CD4-positive, alpha-beta T cell treated with Interleukin-4 for 1 hour (primary cell): Measurements from ENCODE around the gene RAB40C.
A peak's percentile ranks its signal among the peaks of the same experiment; 100 is the strongest.

Source experiments
- DNase-seq, 2 donors: peaks; one replicate each; pipeline ENCODE4 v3.0.0-alpha.2; 2020 to 2022

RAB40C gene

GRCh38 chr16:671353-672131 lies 81.7 kb downstream of the RAB40C start:
- no peak for DNase-seq

- no peak for DNase-seq
Observed at GRCh38 chr16:672371-672770, 82.5 kb downstream of the RAB40C start.

DNA sequence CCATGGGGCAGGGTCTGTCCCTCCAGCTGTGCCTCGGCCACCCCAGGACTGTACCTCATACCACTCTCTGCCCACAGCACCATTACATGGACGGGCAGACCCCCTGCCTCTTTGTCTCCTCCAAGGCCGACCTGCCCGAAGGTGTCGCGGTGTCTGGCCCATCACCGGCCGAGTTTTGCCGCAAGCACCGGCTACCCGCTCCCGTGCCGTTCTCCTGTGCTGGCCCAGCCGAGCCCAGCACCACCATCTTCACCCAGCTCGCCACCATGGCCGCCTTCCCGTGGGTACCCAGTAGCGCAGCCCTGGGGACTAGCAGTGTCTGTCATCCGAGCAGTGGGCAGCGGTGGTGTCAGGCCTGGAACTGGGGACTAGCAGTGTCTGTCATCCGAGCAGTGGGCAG lies 83.0 kb downstream of the RAB40C start:
- no peak for DNase-seq

- DNase-seq = no peak
Observed at GRCh38 chr16:673399-673991, 83.6 kb downstream of the RAB40C start.

DNA sequence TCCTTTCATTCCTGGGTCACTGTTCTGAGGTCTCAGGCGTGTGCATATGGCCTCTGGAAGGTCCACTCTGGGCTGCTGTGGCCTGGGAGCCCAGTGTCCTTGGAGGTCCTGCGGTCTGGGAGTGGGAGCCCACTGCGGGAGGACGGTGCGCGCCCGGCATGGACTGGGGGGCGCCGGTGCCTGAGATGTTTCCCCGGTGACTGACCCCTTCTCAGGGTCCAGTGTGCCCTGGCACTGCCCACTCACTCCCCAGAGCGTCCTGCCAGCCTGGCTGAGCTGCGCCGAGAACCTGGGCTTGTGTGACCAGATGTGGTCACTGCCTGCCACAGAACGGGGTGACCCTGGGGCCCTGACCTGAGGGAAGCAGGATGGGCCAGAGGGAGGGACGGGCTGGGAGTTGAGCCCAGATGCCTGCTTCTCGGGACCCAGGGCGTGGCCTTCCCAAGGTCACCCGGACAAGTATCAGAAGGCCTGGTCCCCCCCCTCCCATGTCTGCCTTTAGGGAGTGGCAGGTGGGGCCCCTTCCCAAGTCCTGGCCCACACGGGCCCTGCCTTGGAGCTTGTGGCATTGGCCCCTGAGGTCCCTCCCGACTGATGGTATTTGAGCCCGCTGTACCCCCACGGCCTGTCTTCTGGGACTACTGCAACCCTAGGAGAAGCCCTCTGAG lies 84.5 kb downstream of the RAB40C start:
- no peak for DNase-seq

DNA sequence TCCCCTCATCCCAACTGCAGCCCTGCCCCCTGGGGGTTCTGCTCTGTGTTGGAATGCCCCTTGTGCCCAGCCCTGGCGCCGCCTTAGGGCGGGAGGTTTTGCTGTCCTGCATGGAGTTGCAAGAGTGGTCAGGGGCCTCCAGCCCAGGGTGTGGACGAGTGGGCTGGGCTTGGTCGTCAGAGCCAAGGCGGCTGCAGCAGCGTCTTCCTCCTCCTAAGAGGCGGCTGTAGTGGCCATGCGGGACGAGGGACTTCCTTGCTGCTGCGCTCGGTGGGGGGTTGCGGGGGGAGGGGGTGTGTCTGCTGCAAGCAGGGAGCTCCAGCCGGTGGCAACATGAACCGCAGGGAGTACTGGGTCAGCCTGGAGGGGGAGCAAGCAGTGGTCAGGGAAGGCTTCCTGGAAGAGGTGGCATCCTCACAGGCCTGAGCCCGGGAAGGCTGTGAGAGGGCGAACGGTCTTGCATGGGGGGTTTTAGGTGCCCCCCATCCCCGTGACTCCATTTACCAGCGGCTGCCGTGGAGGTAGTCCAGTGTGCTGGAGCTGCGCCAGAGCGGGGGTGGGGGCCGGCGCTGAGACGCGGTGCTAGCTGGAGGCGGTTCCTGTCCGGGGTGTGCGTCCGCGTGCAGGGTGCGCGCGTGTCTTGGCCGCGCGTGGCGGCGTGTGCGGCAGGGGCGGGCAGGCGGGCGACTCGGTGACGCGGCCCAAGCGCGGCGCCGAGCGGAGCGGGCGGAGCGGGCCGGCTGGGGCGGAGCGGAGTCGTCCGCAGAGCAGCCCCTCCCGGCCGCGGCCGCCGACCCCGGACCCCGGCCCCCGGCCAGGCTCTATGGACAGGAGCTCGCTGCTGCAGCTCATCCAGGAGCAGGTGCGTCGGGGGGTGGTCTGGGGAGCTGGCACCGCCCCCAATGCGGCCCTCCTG lies 85.4 kb downstream of the RAB40C start, which contains the start of gene RHBDL1:
TSS of gene RHBDL1 (plus strand) at position 704 of the 916 bp plus-strand sequence. CDS start at position 824, 120 bp downstream.
- no peak for DNase-seq

DNA sequence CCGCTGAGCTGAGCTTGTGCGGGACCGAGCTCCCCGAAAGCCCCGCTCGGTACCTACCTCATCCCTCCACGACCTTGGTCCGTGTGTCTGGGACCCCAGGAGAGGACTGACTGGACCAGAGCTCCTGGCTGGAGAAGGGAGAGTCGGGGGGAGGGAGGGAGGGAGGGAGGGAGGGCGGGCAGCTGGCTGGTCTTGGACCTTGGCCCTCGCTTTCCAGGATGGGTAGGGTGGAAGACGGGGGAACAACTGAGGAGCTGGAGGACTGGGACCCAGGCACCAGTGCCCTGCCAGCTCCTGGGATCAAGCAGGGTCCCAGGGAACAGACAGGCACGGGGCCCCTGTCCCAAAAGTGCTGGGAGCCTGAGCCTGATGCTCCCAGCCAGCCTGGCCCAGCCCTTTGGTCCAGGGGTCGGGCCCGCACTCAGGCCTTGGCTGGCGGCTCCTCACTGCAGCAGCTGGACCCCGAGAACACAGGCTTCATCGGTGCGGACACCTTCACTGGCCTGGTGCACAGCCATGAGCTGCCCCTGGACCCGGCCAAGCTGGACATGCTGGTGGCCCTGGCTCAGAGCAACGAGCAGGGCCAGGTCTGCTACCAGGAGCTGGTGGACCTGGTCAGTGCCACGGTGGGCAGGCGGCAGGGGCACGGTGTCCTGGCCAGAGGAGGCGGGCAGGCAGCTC lies 86.2 kb downstream of the RAB40C start:
- no peak for DNase-seq

DNA sequence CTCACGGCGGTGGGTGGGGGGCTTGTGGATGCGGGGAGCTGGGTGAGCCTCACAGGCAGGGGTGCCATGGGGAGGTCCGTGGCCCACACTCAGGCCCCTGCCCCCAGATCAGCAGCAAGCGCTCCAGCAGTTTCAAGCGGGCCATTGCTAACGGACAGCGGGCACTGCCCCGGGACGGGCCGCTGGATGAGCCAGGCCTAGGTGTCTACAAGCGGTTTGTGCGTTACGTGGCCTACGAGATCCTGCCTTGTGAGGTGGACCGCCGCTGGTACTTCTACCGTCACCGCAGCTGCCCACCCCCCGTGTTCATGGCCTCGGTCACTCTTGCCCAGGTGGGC lies 86.7 kb downstream of the RAB40C start:
- DNase-seq = no peak

- peak in 1 of 2 donors; percentile 53 for DNase-seq
Observed at GRCh38 chr16:676913-677312, 87.0 kb downstream of the RAB40C start.

DNA sequence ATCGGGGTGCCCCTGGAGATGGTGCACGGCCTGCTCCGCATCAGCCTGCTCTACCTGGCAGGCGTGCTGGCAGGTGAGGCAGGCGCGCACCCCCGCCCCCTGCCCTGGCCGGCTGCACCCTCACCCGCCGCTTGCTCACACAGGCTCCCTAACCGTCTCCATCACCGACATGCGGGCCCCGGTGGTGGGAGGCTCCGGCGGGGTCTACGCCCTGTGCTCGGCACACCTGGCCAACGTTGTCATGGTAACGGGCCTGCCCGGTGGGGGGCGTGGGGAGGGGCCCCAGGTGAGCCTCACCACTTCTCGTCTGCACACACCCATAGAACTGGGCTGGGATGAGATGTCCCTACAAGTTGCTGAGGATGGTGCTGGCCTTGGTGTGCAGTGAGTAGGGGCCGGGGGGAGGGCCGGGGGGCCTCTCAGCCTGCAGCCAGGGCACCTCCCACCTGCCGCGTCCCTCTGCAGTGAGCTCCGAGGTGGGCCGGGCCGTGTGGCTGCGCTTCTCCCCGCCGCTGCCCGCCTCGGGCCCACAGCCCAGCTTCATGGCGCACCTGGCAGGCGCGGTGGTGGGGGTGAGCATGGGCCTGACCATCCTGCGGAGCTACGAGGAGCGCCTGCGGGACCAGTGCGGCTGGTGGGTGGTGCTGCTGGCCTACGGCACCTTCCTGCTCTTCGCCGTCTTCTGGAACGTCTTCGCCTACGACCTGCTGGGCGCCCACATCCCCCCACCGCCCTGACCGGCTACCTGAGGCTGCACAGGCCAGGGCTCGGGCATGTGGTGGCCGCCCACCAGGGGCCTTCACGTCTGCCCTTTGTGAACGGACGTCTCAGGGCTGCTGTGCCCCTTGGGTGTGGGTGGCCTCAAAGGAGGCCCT lies 87.7 kb downstream of the RAB40C start:
- no peak for DNase-seq

DNA sequence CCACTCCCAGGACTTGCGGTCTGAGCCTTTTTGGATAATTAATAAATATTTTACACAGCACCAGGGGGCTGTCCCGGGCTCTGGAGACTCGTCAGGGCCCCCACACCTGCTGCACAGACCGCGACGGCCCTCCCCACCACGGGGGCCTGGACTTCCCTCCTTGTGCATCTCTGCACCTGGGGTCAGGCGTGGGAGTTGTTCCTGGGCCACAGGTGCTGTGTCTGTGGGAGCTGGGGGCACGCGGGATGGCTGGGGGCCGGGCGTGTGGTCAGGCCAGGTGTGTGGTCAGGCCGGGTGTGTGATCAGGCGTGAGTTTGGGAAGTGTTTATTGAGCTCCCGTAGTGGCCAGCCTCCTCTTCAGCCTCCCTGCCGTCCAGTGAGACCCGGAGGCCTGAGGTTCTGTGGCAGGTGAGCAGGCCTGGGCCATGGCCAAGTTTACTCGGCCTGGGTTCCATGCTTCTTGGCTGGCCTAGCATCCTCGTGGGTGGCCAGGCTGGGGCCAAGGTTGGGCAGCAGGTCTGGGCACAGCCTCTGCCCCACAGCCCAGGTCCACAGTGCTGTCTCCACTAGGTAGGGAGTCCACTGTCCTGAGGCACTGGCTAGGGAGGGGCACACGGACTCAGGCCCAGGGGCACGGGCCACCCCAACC lies 88.5 kb downstream of the RAB40C start:
- no peak for DNase-seq
